Measurements from ENCODE around the gene DIP2A. TPM values are rescaled to one million over a fixed set of nuclear protein-coding genes. Genes with fewer than 3 reads are reported as not detected.

The DIP2A gene
- total RNA-seq, 4 donors from 2014 or later: 25.9 to 57.4 (median 33.3) TPM

DNA sequence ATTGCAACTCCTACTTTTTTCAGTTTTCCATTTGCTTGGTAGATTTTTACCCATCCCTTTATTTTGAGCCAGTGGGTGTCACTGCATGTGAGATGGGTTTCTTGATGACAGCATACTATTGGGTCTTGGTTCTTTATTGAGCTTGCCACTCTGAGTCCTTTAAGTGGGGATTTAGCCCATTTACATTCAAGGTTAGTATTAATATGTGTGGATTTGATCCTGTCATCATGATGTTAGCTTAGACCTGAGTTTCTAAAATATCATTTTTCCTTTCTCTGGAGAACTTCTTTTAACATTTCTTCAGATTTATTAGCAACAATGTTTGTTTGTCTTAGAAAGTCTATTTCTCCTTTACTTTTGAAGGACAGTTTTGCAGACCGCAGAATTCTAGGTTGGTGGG is 158.0 kb downstream of the DIP2A start:
- ATAC-seq (ENCODE audit: low FRiP score) (no peak), DNase-seq (ENCODE audit: low spot score) (no peak)
- TF ChIP-seq, protein P1, sequence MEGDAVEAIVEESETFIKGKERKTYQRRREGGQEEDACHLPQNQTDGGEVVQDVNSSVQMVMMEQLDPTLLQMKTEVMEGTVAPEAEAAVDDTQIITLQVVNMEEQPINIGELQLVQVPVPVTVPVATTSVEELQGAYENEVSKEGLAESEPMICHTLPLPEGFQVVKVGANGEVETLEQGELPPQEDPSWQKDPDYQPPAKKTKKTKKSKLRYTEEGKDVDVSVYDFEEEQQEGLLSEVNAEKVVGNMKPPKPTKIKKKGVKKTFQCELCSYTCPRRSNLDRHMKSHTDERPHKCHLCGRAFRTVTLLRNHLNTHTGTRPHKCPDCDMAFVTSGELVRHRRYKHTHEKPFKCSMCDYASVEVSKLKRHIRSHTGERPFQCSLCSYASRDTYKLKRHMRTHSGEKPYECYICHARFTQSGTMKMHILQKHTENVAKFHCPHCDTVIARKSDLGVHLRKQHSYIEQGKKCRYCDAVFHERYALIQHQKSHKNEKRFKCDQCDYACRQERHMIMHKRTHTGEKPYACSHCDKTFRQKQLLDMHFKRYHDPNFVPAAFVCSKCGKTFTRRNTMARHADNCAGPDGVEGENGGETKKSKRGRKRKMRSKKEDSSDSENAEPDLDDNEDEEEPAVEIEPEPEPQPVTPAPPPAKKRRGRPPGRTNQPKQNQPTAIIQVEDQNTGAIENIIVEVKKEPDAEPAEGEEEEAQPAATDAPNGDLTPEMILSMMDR (IDR thresholded peaks at IDR 0.05): no peak

DNA sequence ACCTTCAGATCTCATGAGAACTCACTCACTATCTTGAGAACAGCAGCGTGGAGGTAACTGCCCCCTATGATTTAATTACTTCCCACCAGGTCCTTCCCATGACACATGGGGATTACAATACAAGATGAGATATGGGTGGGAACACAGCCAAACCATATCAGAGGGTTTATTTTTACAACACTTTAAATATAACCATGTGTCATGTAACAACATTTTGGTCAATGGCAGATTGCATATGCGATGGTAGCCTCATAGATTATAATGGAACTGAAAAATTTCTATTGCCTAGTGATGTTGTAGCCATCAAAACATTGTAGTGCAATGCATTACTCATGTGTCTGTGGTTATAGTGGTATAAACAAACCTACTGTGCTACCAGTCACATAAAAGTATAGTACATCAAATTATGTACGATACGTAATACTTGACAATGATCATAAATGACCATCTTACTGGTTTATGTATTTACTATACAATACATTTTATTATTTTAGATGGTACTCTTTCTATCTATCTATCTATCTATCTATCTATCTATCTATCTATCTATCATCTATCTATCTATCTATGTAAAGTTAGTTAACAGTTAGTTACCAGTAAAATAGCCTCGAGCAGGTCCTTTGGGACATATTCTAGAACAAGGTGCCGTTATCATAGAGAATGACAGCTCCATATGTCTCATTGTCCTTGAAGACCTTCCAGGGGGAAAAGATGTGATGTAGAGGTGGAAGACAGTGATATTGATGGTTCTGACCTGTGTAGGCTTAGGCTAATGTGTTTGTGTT is 158.8 kb downstream of the DIP2A start:
- TF ChIP-seq, protein P1 (IDR thresholded peaks at IDR 0.05): no peak
- no peak for ATAC-seq (ENCODE audit: low FRiP score)
- DNase-seq (ENCODE audit: low spot score): no peak

DNA sequence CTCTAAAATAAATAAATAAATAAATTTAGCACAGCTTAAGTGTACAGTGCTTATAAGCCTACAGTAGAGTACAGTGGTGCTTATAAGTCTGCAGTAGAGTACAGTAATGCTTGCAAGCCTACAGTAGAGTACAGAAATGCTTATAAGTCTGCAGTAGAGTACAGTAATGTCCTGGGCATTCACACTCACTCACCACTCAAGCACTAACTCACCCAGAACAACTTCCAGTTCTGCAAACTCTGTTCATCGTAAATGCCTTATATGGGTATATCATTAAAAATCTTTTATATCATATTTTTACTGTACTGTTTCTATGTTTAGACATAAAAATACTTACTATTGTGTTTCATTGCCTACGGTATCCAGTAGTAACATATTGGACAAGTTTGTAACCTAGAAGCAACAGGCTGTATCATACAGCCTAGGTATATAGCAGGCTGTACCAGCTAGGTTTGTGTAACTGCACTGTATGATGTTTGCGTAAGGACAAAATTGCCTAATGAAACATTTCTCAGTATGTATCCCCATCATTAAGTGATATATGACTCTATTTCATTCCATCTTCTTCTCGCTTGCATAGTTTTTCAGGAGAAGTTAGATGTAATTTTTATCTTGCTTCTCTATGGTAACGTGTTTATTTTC is 160.2 kb downstream of the DIP2A start:
- DNase-seq (ENCODE audit: low spot score) (no peak), ATAC-seq (ENCODE audit: low FRiP score) (no peak)
- TF ChIP-seq, protein P1 (IDR thresholded peaks at IDR 0.05): no peak

Small RNA genes within 50 kb of the gene (small RNA-seq; reads per million reads assigned to genes)
- not detected for gene RNU6-396P

Other genes starting within 250 kb of the DIP2A start
- 100 to 1,000 TPM in 2 of 4 donors, 10 to 100 TPM in 2; 94.8 to 122 (median 108) TPM for gene LSS, start 230.1 kb upstream of the DIP2A start, total RNA-seq
- 100 to 1,000 TPM in 1 of 4 donors, 10 to 100 TPM in 3; 63.8 to 129 (median 76.6) TPM for gene MCM3AP, start 173.3 kb upstream of the DIP2A start, total RNA-seq
- 10 to 100 TPM in 1 of 4 donors, 1 to 10 TPM in 3; 5.4 to 12.7 (median 9.3) TPM for gene YBEY, start 172.5 kb upstream of the DIP2A start, total RNA-seq
- 1 to 10 TPM in 2 of 4 donors, under 1 TPM in 2; 0.44 to 2.4 (median 0.91) TPM for gene C21orf58, start 135.0 kb upstream of the DIP2A start, total RNA-seq
- gene PCNT, start 134.7 kb upstream of the DIP2A start, total RNA-seq: 10 to 100 TPM; 23.0 to 51.7 (median 24.4) TPM
- gene S100B, start 146.2 kb downstream of the DIP2A start, total RNA-seq: 100 to 1,000 TPM in 3 of 4 donors, 10 to 100 TPM in 1; 75.0 to 252 (median 113) TPM
- 10 to 100 TPM; 77.0 to 87.8 (median 82.3) TPM for gene PRMT2, start 176.8 kb downstream of the DIP2A start, total RNA-seq